ENCODE data around the gene IMP3. TPM values are rescaled to one million over a fixed set of nuclear protein-coding genes. Genes with fewer than 3 reads are reported as not detected.
"Not testable (repeated sequence)": the region's sequence is repeated elsewhere in the genome, so short reads cannot be mapped to it uniquely, and the experiment has no call there.

The IMP3 gene
- total RNA-seq, 1 experiment from 2014 or later = 195 TPM

DNA sequence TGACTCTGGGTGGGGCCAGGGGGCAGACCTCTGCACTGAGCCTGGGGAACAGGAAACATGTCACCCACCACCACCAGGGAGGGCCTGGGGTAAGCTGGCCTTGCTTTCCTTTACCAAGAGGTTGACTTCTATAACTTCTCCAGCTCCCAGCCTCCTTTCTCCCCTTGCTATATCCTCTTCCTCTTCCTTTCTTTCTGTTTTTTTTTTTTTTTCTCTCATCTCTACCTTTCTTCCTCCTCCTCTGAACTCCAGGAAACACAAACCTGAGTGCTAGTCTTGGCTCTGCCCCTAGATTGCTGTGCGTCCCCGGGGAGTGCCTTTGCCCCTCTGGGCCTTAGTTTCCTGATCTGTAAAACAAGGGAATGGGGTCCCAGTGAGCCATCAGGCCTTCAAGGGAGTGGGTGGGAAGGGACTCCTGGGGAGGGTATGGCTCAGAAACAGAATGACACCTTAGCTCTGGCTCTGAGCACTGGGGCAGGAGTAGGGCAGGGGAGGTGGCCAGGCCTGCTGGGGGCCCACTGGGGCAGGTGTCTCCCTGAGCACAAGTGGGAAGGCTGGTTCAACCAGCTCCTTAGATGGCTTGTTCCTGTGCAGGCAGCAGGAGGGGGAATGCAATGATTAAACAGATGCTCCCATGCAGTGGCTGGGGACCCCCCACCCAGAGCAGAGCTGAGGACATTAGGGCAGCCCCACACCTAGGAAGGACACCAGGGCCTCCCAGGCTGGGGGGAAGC, 12.0 kb upstream of the IMP3 start:
- DNase-seq (ENCODE audit: low read depth) = no peak

DNA sequence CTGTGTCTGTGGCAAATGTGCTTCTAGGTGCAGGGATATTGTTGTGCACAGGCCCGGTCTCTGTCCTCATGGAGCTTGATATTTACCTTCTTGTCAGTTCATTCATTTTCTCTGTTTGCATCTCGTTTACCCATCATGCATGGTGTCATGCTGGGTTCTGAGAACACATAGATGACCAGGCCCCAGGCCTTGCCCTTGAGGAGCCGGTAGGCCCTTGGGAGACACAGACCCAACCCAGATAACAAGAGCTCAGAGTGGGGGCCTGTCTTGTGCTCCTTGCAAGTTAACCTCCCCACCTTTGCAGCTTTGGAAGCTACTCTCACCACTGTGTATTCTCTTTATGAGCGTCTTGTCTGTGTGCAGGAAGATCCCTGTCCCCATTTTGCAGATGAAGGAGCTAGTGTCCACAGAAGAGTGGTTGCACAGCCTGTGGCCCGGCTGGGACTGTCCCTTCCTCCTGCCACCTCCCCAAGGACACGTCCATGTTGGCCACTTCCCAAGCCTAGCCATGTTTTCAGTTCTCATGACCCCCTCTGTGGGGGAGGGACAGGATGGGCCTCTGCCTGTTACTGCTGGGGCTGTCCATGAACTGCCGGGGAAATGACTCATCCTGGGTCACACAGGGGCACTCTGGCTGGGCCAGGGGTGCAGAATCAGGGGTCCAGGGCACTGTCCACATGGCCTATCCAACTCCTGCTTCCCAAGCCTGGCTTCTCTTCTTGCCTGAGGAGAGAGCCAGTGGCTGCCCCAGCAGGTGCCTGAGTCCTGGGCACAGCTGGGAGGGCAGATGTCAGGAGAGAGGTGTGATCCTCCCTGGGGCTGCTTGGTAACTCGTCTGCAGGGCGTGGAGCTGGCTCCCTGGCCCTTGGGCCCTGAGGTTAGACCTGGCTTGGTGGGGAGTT, 11.1 kb upstream of the IMP3 start:
- DNase-seq (ENCODE audit: low read depth) = peak; percentile 59

DNA sequence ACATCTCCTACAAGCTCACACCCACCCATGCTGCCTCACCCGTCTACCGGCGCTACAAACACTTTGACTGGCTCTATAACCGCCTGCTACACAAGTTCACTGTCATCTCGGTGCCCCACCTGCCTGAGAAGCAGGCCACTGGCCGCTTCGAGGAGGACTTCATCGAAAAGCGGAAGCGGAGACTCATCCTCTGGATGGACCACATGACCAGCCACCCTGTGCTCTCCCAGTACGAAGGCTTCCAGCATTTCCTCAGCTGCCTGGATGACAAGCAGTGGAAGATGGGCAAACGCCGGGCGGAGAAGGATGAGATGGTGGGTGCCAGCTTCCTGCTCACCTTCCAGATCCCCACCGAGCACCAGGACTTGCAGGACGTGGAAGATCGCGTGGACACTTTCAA, 9.8 kb upstream of the IMP3 start:
- no peak for DNase-seq (ENCODE audit: low read depth)

DNA sequence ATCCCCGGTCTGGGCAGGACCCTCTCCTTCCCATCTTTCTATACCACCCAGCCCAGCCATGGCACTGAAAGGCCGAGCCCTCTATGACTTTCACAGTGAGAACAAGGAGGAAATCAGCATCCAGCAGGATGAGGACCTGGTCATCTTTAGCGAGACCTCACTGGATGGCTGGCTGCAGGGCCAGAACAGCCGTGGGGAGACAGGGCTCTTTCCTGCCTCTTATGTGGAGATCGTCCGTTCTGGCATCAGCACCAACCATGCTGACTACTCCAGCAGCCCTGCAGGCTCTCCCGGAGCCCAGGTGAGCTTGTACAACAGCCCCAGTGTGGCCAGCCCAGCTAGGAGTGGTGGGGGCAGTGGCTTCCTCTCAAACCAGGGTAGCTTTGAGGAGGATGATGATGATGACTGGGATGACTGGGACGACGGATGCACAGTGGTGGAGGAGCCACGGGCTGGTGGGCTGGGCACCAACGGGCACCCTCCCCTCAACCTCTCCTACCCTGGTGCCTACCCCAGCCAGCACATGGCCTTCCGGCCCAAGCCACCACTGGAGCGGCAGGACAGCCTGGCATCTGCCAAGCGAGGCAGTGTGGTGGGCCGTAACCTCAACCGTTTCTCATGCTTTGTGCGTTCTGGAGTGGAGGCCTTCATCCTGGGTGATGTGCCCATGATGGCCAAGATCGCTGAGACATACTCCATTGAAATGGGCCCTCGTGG, 9.2 kb upstream of the IMP3 start:
- no peak for DNase-seq (ENCODE audit: low read depth)

DNA sequence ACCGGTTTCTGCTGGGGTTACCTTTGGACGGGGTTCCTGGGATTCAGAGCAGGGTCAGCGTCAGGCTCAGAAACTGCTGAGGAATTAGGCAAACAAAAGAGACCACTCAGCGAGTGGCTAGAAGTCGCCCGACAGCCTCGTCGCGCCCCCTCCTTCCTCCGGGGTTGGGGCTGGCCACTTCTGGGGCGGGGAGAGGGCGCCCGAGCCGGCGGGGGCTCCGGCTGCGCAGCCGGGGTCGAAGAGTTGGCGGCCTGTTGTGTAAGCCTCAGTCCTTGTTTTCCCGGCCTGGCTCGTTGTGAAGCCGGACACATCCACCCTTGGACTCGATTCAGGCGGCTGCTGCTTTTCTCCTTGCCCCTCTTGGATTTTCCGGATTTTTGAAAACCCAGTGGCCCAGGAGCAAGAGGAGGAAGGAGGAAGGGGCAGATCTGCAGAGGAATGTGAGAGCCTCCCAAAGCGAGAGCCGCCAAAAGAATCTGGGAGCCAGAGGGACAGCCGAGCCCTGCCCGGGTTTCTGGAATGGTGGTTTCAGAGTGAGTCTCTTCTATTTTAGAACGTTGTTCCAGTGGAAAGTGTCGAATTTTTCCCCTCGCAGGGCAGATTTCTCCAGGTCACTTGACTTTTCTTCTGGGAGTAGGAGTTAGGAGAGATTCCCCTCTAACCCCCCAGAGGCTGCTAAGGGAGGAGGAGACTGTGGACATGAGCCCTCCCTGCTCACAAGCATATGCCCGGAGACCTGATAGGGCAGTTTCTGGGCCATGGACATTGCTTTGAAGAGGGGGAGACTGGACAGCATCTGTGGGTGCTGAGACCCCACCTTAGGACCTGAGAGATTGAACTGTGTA, 8.4 kb upstream of the IMP3 start:
- DNase-seq (ENCODE audit: low read depth) = no peak

DNA sequence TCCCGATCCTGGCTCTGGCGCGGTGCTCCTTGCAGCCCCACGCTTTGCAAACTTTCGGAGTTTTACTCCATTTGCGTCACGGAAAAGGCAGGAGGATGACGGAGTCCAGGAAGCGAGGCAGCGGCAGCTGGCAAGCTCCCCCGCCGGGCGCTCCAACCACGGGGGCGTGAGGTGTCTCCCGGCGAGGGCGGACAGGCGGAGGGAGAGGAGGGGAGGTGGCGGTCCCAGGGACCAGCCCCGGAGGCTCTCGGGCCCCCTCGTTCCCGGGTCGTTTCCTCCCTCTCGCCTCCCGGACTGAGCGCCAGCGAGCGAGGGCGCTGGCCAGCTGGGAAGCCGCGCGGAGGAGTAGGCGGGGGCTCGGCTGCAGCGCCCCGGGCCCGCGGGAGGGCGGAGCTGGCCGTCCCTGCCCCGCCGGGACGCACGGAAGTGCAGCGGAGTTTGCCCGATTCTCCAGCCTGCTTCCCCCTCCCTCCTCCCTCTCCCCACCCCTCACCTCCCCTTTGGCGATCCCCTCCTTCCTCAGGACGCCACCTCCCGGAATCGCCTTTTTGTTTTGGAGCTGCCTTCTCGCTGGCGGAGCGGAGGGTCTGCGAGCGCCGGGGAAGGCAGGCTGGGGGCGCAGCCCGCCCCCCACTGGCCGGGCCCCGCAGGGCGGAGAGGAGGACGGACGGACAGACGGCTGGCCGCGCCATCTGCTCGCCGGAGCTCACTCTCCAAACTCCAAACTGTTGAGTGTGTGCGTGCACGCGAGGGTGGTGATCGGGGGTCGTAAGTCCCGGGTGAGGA, 7.5 kb upstream of the IMP3 start, which contains the start of gene SNX33:
Gene SNX33 (plus strand): TSS at position 543 of the 786 bp plus-strand sequence. CDS start 1,191 bp downstream, outside the sequence.
- DNase-seq (ENCODE audit: low read depth) = peak; percentile 80

DNA sequence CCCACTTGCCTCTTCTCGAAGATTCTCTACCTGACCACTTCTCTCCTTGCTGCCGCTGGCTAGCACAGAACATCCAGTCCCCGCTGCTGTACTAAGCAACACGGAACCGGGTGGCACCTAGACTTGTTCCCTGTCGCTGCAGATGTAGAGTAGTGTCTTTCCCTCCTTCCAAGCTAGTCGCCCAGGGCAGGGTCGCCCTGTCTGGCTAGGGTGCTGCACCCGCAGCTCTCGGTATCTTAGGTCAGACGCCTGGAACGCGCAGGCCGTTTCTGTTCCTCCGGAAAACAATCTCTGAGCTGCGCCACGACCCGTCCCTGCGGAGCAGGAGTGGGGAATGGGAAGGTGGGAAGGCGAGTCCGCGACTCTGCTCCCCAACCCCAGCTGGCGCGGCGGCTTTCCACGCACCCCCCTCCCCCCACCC, 6.9 kb upstream of the IMP3 start:
- DNase-seq (ENCODE audit: low read depth) = no peak

DNA sequence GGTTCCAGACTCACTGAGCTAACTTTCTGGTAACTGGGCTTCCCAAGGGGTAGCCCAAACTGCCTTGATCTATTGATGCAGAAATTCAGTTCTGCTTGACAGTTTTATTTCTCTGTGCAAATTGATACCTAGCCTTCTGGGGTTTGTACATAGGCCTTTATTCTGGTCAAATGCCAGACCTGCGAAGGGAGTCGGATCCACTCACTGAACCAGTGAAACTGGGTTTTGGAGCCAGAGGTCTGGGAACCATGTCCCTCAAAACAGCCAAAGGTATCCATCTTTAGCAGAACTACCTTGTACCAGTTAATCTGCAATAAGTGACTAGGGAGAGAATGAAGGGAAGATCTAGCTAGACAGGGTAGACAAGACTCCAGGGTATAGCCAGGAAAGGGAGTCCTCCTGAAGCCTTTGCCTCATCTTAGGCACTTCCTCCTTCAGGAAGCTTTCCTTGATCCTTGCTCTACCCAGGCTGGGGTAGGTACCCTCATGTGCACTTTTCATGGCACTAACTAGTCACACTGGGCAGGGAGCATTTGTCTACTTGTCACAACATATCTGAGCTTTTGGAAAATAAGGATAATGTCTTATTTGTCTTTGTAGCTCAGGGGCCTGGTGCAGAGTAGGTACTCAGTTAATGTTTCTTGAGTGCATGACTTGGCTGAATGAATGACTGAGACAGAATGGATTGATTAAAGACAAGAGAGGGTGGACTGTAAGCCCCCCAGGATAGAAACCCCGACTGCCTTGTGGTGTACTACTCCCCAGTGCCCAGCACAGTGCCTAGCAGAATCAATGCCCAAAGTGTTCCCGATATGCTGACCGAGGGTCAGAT, 6.3 kb upstream of the IMP3 start:
- DNase-seq (ENCODE audit: low read depth) = no peak

DNA sequence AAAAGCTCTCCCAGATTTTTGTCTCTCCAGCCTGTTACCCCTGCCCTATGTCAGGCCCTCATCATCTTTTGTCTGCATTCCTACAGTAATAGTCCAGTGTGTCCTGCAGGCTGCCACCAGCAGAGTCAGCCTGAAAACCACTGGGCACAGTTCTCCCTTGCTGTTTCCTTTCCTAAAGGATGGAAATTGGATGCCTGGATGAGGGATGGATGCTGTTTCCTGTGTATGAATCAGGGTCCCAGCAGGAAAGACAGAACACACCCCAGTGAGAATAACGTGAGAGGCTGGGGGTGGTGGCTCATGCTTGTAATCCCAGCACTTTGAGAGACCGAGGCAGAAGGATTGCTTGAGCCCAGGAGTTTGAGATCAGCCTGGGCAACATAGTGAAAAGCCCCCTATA, 4.4 kb upstream of the IMP3 start:
- peak; percentile 89 for DNase-seq (ENCODE audit: low read depth)

DNA sequence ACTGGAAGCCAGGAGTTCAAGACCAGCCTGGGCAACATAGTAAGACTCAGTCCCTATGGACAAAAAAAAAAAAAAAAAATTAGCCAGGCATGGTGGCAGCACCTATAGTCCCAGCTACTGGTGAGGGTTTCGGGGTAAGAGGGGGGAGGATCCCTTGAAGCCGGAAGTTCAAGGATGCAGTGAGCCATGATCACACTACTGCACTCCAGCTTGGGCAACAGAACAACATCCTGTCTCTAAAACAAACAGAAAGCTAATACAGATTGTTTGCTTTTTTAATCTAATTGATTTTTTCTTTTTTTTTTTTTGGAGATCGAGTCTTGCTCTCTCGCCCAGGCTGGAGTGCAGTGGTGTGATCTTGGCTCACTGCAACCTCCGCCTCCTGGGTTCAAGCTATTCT, 1.6 kb upstream of the IMP3 start:
- DNase-seq (ENCODE audit: low read depth) = no peak

DNA sequence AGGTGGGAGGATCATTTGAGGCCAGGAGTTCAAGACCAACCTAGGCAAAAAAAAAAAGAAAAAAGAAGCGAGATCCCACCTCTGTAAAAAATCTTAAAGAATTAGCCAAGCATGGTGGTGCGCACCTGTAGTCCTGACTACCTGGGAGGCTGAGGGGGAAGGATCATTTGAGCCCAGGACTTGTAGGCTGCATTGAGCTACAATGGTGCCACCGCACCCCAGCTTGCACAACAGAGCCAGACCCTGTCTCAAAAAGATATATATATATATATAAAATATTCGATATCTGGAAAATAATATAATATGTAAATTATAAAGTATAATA, 1.1 kb upstream of the IMP3 start:
- DNase-seq (ENCODE audit: low read depth) = no peak

DNA sequence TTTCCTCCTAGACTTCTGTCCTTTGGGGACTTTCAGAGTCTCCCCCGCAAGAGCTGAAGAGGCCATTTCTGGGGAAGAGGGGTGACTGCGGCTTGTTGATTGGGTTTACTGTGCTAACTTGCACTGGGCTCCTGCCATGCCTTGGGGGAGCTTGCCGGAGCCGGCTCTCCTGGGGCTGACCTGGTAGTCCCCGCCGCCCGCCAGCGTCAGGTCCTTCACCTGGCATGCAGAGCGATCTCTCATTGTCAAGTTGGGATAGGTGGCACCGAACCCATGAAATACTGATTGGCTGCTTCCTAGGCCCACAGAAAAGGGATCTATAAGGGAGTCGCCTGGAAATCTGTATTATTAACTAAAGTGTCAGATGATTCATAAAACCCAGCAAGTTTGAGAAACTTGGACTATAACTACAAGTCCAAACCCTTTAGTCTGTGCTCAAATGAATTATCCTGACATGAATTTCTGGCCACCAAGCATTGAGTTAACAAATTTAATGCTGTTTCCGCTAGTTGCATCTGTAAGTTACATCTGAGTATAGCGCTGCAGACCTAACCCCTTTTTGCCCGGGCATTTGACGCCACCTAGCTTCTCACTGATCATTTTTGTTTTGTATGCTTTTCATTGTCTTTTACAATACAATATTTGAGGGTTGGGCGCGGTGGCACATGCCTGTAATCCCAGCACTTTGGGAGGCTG, 607 bp upstream of the IMP3 start:
- peak; percentile 78 for DNase-seq (ENCODE audit: low read depth)

DNA sequence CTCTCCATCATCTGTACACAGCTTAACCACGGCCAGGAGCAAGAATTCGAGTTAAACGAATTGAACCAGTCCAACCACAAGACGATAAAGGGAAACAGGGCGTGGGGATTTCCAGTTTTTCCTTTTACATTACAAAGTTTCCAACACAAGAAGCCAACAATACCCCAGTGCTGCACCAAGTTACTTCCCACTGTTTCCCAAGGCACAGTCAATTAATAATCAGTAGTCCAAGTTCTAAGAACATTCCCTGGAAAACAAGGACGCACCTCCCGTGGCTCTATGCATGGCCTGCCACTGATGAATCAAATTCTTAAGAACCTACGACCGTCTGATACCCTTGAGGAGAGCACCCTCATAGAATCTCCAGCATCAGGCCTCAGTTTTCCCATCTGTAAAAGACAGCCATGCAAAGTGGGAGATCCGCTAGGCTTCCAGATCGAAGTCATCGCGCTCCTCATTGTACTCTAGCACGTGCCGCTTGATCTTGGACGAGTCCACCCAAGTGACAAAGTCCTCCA, 774 bp downstream of the IMP3 start:
- no peak for DNase-seq (ENCODE audit: low read depth)

DNA sequence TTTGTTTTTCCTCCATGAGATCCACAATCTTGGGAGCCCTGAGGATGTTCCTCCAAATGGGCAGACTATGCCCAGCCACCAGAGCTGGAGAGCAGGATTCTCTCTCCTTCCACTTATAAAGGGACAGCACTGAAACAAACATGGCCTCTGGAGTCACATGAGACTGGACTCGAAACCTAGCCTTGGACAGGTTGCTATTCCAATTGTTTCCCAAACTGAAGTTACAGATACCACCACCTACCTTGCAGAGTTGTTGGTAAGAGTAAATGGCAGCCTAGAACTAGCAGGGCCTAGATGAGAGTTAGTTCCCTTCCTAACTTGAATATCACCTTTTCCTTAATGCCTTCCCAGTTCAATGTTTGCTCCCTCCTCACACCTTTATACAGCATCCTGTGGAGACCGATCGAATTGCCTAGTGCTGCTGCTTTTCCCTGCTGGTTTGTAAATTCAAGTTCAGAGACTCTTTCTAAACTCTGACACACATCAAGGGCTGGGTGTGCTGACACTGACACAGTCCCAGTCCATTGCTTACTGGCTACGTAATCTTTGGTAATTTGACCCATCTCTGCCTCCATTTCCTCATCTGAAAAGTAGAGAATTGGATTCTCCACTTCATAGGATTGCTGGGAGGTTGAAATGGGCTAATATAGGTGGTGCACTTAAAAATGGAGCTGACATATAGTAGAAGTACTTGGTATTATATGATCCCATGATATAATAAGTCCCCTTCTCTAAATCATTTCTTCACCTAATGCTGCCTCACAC, 2.6 kb downstream of the IMP3 start:
- DNase-seq (ENCODE audit: low read depth) = no peak

DNA sequence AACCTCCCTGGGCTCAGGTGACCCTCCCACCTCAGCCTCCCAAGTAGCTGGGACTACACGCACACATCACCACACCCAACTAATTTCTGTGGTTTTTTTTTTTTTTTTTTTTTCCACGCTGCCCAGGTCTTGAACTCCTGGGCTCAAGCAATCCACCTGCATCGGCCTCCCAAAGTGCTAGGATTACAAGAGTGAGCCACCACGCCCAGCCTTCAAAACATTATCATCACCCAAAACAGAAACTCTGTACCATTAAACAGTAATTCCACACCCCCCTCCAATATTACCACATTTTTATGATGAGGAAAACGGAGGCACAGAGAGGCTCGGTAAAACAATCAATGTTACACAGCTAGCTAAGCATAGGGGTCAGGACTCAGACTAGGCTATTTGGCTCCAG, 4.0 kb downstream of the IMP3 start:
- no peak for DNase-seq (ENCODE audit: low read depth)

DNA sequence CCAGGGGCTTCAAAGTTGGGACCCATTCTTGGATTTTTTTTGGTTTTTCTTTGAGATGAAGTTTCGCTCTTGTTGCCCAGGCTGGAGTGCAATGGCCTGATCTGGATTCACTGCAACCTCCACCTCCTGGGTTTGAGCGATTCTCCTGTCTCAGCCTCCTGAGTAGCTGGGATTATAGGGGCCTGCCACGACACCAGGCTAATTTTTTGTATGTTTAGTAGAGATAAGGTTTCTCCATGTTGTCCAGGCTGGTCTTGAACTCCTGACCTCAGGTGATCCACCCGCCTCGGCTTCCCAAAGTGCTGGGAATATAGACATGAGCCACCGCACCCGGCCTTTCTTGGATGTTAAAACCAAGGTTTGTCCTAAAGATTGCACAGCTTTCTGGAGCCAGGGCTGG, 6.1 kb downstream of the IMP3 start:
- not testable (repeated sequence) for DNase-seq (ENCODE audit: low read depth)

DNA sequence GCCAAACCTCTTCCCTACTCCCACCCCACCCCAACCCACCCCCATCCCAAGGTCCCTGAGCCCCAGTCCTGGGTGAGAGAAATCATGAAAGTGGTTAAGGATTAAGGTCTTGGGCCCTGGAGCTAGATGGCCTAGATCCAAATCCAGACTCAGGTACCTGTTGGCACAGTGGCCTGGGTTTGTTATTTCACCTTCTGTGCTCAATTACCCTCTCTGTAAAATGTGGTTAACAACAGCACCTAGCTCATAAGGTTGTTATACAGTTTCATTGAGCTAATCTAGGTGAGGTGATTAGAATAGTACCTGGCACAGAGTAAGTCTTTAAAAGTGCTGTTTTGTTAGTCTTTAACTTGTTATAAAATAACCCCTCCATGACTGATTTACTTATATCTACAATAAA, 8.1 kb downstream of the IMP3 start:
- DNase-seq (ENCODE audit: low read depth) = no peak
